NCI-H146 treated with DMSO at 0.1 percent for 48 hours (cell line): ENCODE results near the gene SPDYE1.
A peak's percentile ranks its signal among the peaks of the same experiment; 100 is the strongest.
"Not testable (repeated sequence)": the region's sequence is repeated elsewhere in the genome, so short reads cannot be mapped to it uniquely, and the experiment has no call there.

Source experiments
- DNase-seq: peaks from one replicate; lab custom pipeline; 2025; ENCODE audit not compliant: unreplicated experiment; lab: John Stamatoyannopoulos, UW

SPDYE1 gene

DNA sequence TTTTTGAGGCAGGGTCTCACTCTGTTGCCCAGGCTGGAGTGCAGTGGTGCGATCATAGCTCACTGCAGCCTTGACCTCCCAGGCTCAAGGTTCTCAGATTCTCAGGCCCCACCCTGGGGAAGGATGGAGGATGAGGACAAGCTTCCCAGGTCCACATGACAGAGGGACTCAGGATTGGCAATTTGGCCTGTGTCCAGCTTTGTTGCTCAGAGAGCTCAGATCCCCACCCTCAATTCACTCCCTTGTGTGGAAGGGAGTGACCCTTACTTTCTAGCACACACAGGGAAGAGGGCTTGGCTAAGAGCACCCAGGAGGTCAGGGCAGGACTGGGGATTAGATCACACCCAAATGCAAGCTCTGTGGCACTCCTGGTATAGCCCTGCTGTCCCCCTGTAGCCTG lies 6.9 kb upstream of the SPDYE1 start:
- not testable (repeated sequence) for DNase-seq

DNA sequence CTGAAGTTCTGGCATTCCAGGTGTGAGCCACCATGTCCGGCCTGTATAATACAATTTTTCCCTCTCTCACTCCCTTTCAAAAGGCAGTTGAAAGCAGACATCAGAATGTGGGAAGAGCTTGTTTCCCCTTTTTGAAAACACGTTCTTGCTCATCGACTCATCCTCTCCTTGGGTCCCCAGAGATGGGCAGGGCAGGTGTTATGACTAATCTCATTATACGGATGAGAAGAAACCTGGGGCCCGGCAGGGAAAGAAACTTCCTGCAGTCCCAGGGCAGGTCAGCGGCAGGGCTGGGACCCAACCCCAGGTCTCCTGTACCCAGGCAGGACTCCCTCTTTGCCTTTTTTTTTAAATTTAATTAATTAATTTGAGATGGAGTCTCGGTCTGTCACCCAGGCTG lies 4.8 kb upstream of the SPDYE1 start:
- DNase-seq = not testable (repeated sequence)

DNA sequence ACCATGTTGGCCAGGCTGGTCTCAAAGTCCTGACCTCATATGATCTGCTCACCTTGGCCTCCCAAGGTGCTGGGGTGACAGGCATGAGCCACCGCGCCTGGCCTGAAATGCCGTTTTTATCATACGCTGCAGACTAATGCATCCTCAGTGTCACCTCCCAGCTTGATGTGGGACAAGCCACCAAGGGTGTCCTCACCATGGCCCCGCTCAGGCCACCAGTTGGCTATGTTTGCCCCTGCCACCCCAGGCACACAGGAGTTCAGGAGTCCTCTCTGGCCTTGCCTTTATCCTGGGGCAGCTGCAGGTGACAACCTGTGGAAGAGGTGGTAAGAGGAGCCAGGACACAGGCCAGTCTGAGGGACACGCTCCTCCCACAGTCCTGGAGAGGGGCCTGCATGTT lies 3.0 kb upstream of the SPDYE1 start:
- not testable (repeated sequence) for DNase-seq

DNA sequence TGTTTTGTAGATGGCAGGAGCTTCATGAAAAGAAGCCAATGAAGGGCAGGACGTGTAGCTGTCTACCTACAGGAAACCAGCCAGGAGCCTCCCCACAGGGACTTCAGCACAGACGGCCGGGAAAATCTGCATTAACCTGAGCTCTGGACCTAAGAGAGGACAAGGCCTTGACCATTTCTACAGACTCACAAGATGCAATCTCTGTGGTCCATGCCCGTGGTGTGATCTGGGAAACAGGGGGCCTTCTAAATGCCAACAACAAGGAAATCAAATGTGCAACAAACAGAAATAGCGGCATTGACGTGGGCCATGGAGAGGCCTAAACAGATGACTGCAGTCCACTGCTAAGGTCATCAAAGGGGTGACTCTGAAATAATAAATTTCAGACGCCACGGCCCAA lies 14.4 kb downstream of the SPDYE1 start:
- DNase-seq = not testable (repeated sequence)

DNA sequence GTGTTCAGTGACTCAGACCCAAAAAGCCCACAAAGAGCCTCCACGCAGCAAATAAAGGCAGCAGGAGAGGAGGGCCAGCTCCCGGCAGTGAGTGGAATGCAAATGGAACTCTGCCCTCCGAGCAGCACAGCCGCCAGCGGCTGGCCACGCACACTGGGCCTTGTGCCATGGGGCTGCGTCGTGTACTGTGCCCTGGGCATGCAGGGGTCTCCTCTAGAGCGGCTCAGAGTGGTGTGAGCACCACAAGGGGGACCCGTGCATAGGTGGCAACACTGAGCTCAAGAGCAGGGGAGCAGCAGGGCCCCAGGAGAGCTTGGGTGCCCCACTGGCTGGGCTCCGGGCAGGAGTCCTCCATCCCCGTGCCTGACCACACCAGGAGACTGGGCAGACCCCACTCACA lies 17.4 kb downstream of the SPDYE1 start:
- DNase-seq = not testable (repeated sequence)

DNA sequence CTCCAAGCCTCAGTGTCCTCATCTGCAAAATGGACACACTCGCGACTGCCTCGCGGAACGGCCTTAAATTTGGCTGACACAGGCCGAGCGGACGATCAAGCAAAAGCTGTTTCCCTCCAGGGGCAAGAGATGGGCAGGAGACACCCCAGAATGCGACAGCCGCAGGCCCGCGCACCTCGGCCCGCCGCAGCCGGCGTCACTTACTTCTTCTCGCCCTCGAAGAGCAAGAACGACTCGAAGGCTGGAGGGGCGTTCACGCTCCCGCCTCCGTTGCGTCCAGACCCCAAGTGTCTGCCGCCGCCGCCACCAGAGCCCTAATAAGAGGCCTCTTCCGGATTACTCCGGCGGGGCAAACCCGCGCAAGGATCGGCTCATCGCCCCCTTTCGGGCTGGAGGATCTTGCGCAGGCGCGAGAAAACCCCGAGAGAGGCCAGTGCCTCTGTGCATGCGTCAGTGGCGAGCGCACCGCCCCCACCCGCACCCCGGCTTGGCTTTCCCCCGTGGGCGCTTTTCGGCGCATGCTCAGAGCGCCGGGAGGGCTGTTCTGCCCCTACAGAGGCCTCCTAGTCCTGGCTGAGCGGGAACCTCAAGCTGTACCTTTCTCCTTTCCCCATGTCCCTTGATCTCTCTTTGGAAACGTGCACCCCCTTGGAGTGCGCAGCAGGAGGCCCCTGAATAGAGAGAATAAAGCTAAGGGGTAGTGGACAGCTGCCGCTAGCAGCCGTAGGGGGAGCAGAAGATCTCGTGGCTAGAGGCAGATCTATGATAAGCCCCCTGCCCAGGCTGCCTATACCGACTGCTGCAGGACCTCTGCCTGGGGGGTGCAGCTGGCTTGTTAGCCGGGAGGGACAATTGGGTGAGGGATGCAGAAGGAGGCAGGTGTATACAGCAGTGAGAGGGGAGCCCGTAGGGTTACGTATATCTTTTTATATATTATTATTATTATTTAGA lies 21.4 kb downstream of the SPDYE1 start:
- peak; percentile 85 for DNase-seq

DNA sequence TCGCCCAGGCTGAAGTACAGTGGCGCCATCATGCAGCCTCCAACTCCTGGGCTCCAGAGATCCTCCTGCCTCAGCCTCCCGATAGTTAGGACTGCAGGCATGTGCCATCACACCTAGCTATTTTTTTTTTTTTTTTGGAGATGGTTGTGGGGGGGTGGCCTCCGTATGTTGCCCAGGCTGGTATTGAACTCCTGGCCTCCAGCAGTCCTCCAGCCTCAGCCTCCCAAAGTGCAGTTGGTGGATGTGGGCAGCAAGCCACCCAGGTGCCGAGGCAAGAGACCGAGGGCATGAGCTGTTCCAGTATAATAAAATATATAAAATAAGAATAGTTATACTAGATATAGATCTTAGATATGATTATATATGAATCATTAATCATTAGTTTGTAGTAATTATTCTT lies 22.1 kb downstream of the SPDYE1 start:
- DNase-seq = not testable (repeated sequence)

DNA sequence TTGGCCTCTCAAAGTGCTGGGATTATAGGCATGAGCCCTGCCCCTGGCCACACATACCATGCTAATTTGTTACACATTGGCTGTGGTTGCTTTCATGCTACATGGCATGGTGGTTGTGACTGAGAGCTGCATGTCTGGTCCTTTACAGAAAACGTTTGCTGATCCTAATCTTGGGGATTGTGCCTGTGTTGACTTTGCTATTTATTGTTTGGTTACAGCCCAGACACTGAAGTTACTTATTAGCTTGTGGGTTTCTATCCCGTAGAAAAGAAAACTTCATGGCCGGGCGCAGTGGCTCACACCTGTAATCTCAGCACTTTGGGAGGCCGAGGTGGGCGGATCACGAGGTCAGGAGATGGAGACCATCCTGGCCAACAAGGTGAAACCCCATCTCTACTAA lies 24.4 kb downstream of the SPDYE1 start:
- DNase-seq = not testable (repeated sequence)

DNA sequence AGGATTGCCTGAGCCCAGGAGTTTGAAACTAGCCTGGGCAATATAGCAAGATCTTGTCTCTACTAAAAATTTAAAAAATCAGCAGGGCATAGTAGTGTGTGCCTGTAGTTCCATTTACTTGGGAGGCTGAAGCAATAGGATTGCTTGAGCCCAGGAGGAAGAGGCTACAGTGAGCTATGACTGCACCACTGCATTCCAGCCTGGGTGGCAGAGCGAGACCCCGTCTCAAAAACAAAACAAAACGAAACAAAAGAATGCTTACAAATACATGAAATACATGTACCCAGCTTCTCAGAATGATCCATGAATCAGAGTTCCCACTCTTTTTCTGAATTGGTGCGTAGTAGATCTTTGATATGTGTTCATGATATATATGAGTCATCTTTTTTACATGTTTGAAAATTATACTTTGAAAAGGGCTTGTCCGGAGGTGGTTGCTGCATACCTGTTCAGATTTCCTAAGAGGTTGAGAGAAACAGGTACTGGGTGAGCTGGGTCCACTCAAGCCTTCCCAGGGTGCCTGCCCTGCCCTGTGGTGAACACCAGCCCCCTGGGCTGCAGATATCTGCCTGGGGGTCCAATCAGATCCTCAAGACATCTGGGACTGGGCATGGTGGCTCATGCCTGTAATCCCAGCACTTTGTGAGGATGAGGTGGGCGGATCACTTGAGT lies 25.2 kb downstream of the SPDYE1 start:
- DNase-seq = not testable (repeated sequence)

DNA sequence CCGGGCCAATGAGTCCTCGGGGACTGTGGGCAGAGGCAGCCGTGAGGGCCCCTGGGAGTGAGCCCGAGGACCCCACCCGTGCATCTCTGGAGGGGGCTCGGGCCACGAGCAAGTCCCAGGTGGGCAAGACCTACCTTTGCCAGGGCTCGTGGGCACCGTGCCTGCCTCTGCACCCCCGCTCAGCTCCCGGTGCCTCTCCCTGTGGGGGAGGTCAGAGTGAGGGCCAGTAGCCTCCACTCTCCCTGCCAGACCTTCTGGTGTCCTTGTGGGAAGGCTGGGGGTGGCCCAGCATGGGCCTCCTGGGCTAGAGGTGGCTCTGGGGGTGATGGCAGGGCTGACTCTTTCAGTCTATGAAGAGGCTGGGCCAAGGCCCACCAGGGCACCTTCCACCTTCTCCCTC lies 31.7 kb downstream of the SPDYE1 start:
- not testable (repeated sequence) for DNase-seq

DNA sequence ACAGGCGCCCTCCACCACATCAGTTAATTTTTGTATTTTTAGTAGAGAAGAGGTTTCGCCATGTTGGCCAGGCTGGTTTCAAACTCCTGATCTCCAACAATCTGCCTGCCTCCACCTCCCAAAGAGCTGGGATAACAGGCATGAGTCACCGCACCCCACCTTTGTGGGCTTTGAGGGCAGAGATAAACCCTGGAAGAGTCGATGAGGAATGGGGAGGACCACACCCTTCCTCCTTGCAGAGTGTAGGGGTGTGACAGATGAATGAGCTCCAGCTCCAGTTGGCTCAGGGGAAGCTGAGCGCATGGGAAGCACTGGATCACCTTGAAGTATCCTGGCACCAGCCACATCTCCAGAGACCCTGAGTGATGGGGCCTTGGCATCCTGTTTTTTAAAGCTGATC lies 32.3 kb downstream of the SPDYE1 start:
- not testable (repeated sequence) for DNase-seq

DNA sequence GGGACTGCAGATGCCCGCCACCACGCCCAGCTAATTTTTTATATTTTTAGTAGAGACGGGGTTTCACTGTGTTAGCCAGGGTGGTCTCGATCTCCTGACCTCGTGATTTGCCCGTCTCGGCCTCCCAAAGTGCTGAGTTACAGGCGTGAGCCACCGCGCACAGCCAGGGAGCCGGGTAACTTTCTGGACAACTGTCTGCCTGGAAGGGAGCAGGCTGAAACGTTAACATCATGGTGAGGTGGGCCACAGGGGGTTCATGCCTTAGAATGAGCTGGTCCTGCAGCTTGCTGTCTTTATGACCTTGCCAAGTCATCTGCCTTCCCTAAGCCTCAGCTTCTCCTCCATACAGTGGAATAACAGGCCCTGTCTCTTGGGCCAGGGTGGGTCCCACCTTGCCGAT lies 33.6 kb downstream of the SPDYE1 start:
- not testable (repeated sequence) for DNase-seq

DNA sequence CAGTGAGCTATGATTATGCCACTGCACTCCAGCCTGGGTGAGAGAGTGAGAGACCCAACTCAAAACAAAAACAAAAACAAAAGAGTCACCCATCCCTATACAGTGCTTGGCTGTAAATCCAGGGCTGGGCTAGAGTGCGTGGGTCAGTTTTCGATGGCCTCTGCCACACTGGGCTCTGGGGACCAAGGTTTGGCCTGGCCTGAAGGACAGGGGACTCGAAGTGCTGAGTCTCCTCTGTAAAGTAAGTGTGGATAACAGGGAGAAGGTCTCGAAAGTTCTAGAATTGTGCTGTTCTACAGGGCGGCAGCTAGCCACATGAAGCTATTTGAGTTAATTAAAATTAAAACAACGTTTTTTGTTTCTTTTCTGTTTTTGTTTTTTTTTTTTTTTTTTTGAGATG lies 34.3 kb downstream of the SPDYE1 start:
- not testable (repeated sequence) for DNase-seq

DNA sequence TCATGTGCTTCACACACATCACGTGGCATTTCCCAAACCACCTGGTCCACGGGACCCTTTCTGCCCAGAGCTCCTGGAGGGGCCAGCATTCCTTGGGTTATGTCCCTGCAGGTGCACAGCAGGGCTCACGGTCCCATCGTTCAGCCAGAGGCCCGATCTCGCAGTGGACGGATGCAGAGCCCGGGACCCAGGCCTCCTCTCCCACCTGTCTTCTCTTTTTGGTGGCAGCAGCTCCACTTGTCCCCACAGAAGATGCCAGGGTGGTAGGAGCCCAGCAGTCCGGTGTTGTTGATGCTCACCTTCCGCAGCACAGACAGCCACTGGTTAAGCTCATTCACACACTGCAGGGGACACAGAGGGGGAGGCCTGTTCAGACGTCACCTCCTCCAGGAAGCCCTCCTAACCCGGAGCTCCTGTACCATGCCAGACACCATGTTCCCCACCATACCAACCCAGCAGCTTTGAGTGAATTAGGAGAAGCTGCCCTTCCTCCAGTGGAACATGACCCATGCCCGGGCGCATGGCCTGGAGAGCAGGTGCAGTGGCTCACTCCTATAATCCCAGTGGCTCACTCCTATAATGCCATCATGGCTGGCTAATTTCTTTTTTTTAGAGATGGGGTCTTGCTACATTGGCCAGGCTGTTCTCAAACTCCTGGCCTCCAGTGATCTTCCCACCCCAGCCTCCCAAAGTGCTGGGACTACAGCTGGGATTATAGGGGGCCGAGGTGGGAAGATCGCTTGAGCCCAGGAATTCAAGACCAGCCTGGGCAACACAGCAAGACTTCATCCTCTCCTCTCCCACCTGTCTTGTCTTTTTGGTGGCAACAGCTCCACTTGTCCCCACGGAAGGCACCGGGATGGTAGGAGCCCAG lies 36.5 kb downstream of the SPDYE1 start:
- DNase-seq = not testable (repeated sequence)

DNA sequence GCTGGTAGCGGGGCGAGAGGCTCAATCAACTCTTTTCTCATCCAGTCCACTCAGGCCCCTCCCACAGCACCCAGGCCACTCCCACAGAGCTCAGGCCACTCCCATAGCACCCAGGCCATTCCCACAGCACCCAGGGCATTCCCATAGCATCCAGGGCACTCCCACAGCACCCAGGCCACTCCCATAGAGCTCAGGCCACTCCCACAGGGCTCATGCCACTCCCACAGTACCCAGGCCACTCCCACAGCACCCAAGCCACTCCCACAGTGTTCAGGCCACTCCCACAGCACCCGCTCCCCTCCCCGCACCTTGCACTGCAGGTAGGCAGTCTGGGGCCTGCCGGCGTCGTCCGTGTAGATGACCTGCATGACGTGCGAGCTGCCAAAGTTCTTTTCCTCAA lies 38.7 kb downstream of the SPDYE1 start:
- DNase-seq = not testable (repeated sequence)

DNA sequence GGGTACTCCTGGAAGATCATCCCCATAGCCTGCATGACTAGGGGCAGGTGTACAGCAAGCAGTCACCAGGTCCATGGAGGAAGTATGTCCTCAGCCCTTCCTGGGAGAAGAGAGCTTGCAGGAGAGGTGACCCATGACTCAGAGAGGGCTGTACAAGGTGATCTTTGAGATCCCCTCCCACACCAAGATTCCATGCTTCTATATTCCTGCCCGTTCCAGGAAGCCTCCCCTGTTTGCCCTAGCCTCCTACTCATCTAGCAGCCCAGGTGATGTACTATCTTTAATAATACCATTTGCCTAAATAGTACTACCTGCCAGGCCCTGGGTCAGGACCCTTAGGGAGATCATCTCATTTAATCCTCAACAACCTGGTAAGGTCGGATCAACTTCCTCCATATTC lies 40.3 kb downstream of the SPDYE1 start:
- DNase-seq = not testable (repeated sequence)

DNA sequence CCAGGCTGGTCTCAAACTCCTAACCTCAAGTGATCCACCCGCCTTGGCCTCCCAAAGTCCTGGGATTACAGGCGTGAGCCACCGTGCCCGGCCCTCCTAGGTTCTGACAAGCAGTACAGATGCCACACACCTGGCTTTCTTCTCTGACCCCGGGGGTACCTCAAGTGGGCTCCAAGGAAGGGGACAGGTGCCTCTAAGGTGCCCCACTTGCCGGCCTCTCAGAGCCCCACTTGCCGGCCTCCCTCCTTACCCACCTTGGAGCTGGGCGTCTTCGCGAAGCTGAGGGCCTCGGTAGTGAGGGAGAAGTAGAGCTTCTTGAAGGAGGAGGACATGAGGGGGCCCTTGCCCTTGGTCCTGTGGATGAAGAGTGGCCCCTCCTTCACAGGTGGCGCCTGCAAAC lies 40.9 kb downstream of the SPDYE1 start:
- DNase-seq = not testable (repeated sequence)

DNA sequence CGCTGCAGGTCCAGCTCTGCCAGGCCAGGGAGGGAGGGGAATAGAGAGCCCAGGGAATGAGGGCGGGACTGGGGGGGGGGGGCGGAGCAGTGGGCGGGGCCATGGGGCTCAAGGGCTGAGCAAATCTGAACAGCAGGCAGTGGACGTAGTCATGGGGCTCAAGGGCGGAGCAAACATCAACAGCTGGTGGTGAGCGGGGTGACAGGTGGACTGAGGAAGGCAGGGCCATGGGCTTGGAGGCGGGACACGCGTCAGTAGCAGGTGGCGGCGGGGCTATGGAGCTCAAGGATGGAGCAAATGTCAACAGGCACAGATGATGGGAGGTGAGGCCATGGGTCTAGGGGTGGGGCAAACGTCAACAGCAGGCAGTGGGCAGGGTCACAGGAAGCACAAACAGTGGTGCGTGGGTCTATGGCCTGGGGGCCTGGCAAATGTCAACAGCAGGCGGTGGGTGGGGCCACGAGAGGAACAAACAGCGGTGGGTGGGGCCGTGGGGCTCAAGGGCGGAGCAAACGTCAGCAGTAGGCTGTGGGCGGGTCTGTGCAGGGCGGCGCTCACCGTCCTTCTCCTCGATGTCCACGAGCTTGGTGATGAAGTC lies 41.4 kb downstream of the SPDYE1 start:
- peak; percentile 96 for DNase-seq

DNA sequence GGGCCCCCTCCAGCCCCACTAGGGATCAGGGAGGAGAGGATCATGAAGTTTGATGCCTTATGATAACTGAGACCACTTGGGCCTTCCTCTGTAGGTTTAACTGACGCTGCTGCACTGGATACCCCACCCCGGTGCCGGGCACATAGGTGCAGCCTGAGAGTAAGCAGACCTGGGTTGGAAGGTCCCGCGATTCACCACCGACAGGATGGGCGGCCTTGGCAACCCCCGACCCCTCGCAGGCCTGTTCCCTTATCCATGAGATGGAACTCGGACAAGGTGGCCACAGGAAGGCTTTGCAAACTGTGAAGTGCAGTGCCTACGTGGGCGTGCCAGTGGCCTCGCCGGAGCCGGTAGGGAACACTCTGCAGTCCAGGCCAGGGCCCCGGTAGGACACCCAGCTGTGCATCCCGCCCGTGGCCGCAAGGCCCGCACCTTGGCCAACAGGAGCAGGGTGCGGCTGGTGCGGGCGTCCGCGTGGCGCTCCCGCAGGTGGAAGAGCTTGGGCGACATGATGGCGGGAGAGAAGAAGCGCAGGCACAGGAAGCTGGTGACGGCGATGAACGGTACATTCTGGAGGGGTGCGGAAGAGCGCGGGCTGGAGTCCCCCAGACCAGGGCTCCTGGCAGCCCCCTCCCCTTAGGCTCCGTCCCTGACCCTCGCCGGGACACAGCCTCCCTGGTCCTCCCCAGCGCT lies 42.2 kb downstream of the SPDYE1 start:
- DNase-seq = not testable (repeated sequence)

DNA sequence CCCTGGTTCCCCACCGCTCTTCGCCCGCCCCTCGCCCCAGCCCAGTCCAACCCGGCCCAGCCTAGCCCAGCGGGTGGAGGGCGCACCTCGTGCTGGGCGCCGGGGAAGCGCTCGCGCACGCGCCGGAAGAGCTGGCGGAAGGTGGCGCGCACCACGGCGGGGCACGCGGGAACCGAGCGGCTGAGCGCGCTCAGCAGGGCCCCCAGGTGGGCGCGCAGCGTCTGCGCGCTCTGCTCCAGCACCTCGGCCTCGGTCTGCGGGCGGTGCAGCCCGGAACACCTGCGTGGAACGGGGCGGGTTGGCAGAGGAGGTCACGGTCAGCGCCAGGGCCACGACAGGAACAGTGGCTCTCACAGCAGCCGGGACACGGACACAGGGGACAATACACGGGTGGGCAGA lies 42.8 kb downstream of the SPDYE1 start:
- peak; percentile 19 for DNase-seq
